ENCODE data around the gene GSTO1. TPM values are rescaled to one million over a fixed set of nuclear protein-coding genes. Genes with fewer than 3 reads are reported as not detected.

GSTO1 gene
- total RNA-seq, 1 donor from 2014 or later = 414 TPM

DNA sequence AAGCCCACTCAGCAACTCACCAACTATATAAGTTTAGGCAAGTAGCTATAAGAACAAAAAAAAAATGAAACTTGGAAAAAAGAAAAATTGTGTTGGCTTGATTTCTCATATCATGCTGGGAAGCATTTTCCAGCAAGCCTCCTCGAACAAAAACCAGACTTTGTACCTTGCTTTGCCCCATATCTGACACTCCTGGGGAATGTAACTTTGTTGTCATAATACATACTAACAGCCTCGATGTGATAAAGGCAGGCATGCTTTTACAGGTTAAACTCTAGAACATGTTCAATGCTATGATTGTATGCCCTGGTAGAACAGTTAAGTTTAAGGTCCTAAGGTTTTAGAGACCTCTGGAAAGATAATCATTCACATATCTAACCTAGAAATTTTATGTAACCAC is 34.2 kb upstream of the GSTO1 start:
- Histone ChIP-seq H3K36me3 (ENCODE audit: control insufficient read depth, insufficient read depth, low read length) (no peaks in the 10 kb centered on the region), H3K27me3 (ENCODE audit: control insufficient read depth, insufficient read depth, low read length) (no peaks in the 10 kb centered on the region), H3K4me3 (ENCODE audit: low read depth, low read length) (no peak overlapping the region)
- no peak for DNase-seq (ENCODE audit: low read depth)
- TF ChIP-seq CTCF (IDR thresholded peaks at IDR 0.05; ENCODE audit: insufficient read depth, low read length, poor library complexity, severe bottlenecking) = no peak

- DNase-seq (ENCODE audit: low read depth) = no peak
- H3K27me3 ChIP-seq (ENCODE audit: control insufficient read depth, insufficient read depth, low read length) = no peaks in the 10 kb centered on the region
- H3K36me3 ChIP-seq (ENCODE audit: control insufficient read depth, insufficient read depth, low read length) = no peaks in the 10 kb centered on the region
- H3K4me3 ChIP-seq (ENCODE audit: low read depth, low read length) = no peak overlapping the region
- no peak for TF ChIP-seq CTCF (IDR thresholded peaks at IDR 0.05; ENCODE audit: insufficient read depth, low read length, poor library complexity, severe bottlenecking)
Observed at GRCh38 chr10:104223304-104223703, 31.4 kb upstream of the GSTO1 start.

GRCh38 chr10:104230490-104230889 is 24.2 kb upstream of the GSTO1 start:
- no peak for DNase-seq (ENCODE audit: low read depth)
- no peaks in the 10 kb centered on the region for H3K27me3 ChIP-seq (ENCODE audit: control insufficient read depth, insufficient read depth, low read length)
- no peak overlapping the region for H3K4me3 ChIP-seq (ENCODE audit: low read depth, low read length)
- TF ChIP-seq CTCF (IDR thresholded peaks at IDR 0.05; ENCODE audit: insufficient read depth, low read length, poor library complexity, severe bottlenecking) = no peak
- H3K36me3 ChIP-seq (ENCODE audit: control insufficient read depth, insufficient read depth, low read length) = no peaks in the 10 kb centered on the region

DNA sequence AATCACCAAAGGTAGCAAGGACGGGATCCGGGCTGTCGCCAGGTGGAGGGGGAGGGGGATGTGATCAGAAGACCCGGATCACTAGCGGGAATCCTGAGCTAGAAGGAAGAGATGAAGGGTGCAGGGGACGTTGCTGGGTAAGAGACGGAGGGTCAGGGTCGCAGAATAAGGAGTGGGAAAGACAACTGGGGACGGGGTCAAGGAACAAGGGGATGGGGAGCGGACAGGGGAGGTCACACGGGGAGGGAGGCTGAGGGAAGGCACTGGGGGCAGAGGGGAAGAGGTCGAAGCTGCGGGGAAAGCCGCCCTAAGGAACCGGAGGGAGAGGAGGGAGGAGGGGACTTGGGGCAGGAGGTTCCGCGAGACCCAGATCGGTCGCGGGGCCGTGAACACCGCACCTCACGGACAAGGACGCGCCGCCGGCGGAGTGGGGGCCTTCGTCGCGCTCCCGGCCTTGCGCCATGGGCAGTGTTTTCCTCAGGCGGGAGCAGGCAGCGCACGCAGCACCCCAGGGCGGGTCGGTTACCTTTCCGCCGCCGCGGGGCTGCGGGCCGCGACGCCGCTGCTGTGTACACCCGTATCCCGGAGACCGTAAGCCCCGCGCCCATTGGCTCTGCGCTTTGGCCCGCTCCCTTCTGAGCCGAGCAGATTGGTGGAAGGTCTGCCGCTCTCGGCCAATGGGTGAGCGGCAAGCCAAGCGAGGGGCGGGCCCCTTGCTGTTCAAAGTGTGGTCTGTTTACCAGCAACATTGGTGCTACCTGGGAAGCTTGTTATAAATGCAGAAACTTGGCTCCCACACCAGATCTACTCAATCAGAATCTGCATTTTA is 22.7 kb upstream of the GSTO1 start, which contains the start of gene CFAP43:
TSS of gene CFAP43 (minus strand) at position 581 of the 829 bp plus-strand sequence. CDS start at position 463, 118 bp downstream.
- DNase-seq (ENCODE audit: low read depth) = peak; percentile 87
- Histone ChIP-seq H3K4me3 (ENCODE audit: low read depth, low read length) (peak within 1 kb of the TSS; percentile 78), H3K27me3 (ENCODE audit: control insufficient read depth, insufficient read depth, low read length) (no peaks in the 10 kb centered on the region), H3K36me3 (ENCODE audit: control insufficient read depth, insufficient read depth, low read length) (no peaks in the 10 kb centered on the region)
- TF ChIP-seq CTCF (IDR thresholded peaks at IDR 0.05; ENCODE audit: insufficient read depth, low read length, poor library complexity, severe bottlenecking) = no peak

- Histone ChIP-seq H3K36me3 (ENCODE audit: control insufficient read depth, insufficient read depth, low read length) (no peaks in the 10 kb centered on the region), H3K27me3 (ENCODE audit: control insufficient read depth, insufficient read depth, low read length) (no peaks in the 10 kb centered on the region), H3K4me3 (ENCODE audit: low read depth, low read length) (peak overlapping the region; percentile 78)
- no peak for TF ChIP-seq CTCF (IDR thresholded peaks at IDR 0.05; ENCODE audit: insufficient read depth, low read length, poor library complexity, severe bottlenecking)
- no peak for DNase-seq (ENCODE audit: low read depth)
Observed at GRCh38 chr10:104232613-104233102, 22.0 kb upstream of the GSTO1 start.

Data from kidney epithelial cell (primary cell).